H1 (cell line): ENCODE results near the gene DYRK1A. TPM values are rescaled to one million over a fixed set of nuclear protein-coding genes. Genes with fewer than 3 reads are reported as not detected.

Source experiments
- CHD1 ChIP-seq: IDR thresholded peaks from 2 replicates; pipeline ENCODE4 v1.6.1; 2012; ENCODE audit warnings: low read depth, low read length, improper control_type of control experiment
- GTF2F1 ChIP-seq: IDR thresholded peaks from 2 replicates; pipeline ENCODE4 v1.6.1; 2012; ENCODE audit warnings: low read depth, low read length, improper control_type of control experiment, borderline replicate concordance
- KDM1A ChIP-seq: fragments of 200-600, 300-600 bp; sonication (generic); IDR thresholded peaks from 2 replicates; pipeline ENCODE4 v1.7.1; 2016; ENCODE audit warnings: mild to moderate bottlenecking, low read length, borderline replicate concordance
- polyA plus RNA-seq, 7 experiments: library from polyadenylated mRNA; depleted of rRNA in 3 of 7; stranded (reverse) in 5 of 7; unstranded in 2 of 7; fragments of >200 nt in 5 of 7; fragments of 200-250 nt in 2 of 7; gene quantifications; 1 replicate in 5 of 7; 2 replicates in 1 of 7; 4 replicates in 1 of 7; pipeline versions ENCODE4 v1.2.1 to v1.2.3, GENCODE V29; 2011 to 2013; ENCODE audit warnings: missing spikeins in 2 of 7, mixed read lengths in 2 of 7
- total RNA-seq: library from RNA; stranded (reverse); fragmentation: NEBNext Ultra II Directional; extraction: Animal tissue kit (Norgen Biotek cat#: 25700); gene quantifications from 2 replicates; pipeline ENCODE4 v1.2.1, GENCODE V29; 2021
- TF ChIP-seq, protein P1 (sequence below), 3 experiments: IDR thresholded peaks; 1 replicate in 2 of 3; 2 replicates in 1 of 3; pipeline versions ENCODE4 v1.5.1 to v1.6.1; 2011; ENCODE audit warnings: low read length in 3 of 3, mild to moderate bottlenecking in 3 of 3, inconsistent platforms in 2 of 3, low read depth in 1 of 3, moderate library complexity in 1 of 3; ENCODE audit not compliant: insufficient read depth in 1 of 3; ENCODE audit errors: control extremely low read depth in 1 of 3

Gene DYRK1A
- total and polyA plus RNA-seq, 2 of the 8 experiments (the other 6 are each of a cell fraction or from before 2014, with no cell fraction given) = 61.1 to 62.2 TPM

- TF ChIP-seq, protein P1, sequence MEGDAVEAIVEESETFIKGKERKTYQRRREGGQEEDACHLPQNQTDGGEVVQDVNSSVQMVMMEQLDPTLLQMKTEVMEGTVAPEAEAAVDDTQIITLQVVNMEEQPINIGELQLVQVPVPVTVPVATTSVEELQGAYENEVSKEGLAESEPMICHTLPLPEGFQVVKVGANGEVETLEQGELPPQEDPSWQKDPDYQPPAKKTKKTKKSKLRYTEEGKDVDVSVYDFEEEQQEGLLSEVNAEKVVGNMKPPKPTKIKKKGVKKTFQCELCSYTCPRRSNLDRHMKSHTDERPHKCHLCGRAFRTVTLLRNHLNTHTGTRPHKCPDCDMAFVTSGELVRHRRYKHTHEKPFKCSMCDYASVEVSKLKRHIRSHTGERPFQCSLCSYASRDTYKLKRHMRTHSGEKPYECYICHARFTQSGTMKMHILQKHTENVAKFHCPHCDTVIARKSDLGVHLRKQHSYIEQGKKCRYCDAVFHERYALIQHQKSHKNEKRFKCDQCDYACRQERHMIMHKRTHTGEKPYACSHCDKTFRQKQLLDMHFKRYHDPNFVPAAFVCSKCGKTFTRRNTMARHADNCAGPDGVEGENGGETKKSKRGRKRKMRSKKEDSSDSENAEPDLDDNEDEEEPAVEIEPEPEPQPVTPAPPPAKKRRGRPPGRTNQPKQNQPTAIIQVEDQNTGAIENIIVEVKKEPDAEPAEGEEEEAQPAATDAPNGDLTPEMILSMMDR (IDR thresholded peaks at IDR 0.05; ENCODE audit: control extremely low read depth in 1 of 3, insufficient read depth in 1 of 3, low read depth in 1 of 3, low read length in 3 of 3) = no peak
- TF ChIP-seq CHD1 = no peak
- no peak for TF ChIP-seq KDM1A
- TF ChIP-seq GTF2F1 = no peak
Measured at GRCh38 chr21:37575580-37575979, 209.0 kb downstream of the DYRK1A start (continued).

Other genes starting within 250 kb of the DYRK1A start
- gene VPS26C, start 99.4 kb upstream of the DYRK1A start, total RNA-seq = 68.1 and 71.6 TPM in 2 replicates
- gene VPS26C, start 99.4 kb upstream of the DYRK1A start, polyA plus RNA-seq (2011; rRNA removed) = 43.5 and 45.7 TPM in 2 replicates